H1 (cell line): Measurements from ENCODE around the gene CLEC18C.
"Not testable (repeated sequence)": the region's sequence is repeated elsewhere in the genome, so short reads cannot be mapped to it uniquely, and the experiment has no call there.

Experiments used
- BACH1 ChIP-seq: IDR thresholded peaks from 2 replicates; pipeline ENCODE4 v1.6.1; 2012; ENCODE audit warnings: low read length, improper control_type of control experiment
- CEBPB ChIP-seq: IDR thresholded peaks from 2 replicates; pipeline ENCODE4 v1.6.1; 2012; ENCODE audit warnings: low read depth, low read length
- EP300 ChIP-seq, 2 experiments: IDR thresholded peaks; 1 replicate in 1 of 2; 2 replicates in 1 of 2; pipeline ENCODE4 v1.6.1; 2011 to 2012; ENCODE audit warnings: low read depth in 2 of 2, low read length in 2 of 2, mild to moderate bottlenecking in 2 of 2, borderline replicate concordance in 1 of 2, inconsistent platforms in 1 of 2, moderate library complexity in 1 of 2
- KDM5A ChIP-seq: fragments of 200-600 bp; IDR thresholded peaks from 2 replicates; pipeline ENCODE4 v1.7.1; 2012; ENCODE audit warnings: mild to moderate bottlenecking, low read length, inconsistent platforms, mixed read lengths
- POLR2A ChIP-seq, 2 experiments: IDR thresholded peaks; 1 replicate in 1 of 2; 2 replicates in 1 of 2; pipeline ENCODE4 v1.6.1; 2011; ENCODE audit warnings: low read depth in 2 of 2, low read length in 2 of 2, mild to moderate bottlenecking in 2 of 2; ENCODE audit errors: control extremely low read depth in 1 of 2
- POLR2AphosphoS5 ChIP-seq: IDR thresholded peaks from 2 replicates; pipeline ENCODE4 v1.6.1; 2011; ENCODE audit warnings: low read depth, low read length
- POU5F1 ChIP-seq: IDR thresholded peaks from 2 replicates; pipeline ENCODE4 v1.6.1; 2011; ENCODE audit warnings: low read depth, mild to moderate bottlenecking, low read length, moderate library complexity
- RAD21 ChIP-seq, 2 experiments: IDR thresholded peaks in 1 of 2; conservative IDR thresholded peaks in 1 of 2; 2 replicates each; pipeline ENCODE4 v1.6.1; 2011; ENCODE audit warnings: low read depth in 2 of 2, low read length in 2 of 2, improper control_type of control experiment in 1 of 2, inconsistent platforms in 1 of 2, mild to moderate bottlenecking in 1 of 2, moderate library complexity in 1 of 2
- RBBP5 ChIP-seq: IDR thresholded peaks from 2 replicates; pipeline ENCODE4 v1.7.1; 2012; ENCODE audit warnings: low read depth, mild to moderate bottlenecking, inconsistent platforms, low read length, moderate library complexity, borderline replicate concordance
- ZNF274 ChIP-seq: IDR thresholded peaks from 2 replicates; pipeline ENCODE4 v1.7.0; 2012; ENCODE audit warnings: low read length, borderline replicate concordance; ENCODE audit errors: extremely low read depth
- TF ChIP-seq, protein P1 (sequence below), 3 experiments: IDR thresholded peaks; 1 replicate in 2 of 3; 2 replicates in 1 of 3; pipeline versions ENCODE4 v1.5.1 to v1.6.1; 2011; ENCODE audit warnings: low read length in 3 of 3, mild to moderate bottlenecking in 3 of 3, inconsistent platforms in 2 of 3, low read depth in 1 of 3, moderate library complexity in 1 of 3; ENCODE audit not compliant: insufficient read depth in 1 of 3; ENCODE audit errors: control extremely low read depth in 1 of 3

DNA sequence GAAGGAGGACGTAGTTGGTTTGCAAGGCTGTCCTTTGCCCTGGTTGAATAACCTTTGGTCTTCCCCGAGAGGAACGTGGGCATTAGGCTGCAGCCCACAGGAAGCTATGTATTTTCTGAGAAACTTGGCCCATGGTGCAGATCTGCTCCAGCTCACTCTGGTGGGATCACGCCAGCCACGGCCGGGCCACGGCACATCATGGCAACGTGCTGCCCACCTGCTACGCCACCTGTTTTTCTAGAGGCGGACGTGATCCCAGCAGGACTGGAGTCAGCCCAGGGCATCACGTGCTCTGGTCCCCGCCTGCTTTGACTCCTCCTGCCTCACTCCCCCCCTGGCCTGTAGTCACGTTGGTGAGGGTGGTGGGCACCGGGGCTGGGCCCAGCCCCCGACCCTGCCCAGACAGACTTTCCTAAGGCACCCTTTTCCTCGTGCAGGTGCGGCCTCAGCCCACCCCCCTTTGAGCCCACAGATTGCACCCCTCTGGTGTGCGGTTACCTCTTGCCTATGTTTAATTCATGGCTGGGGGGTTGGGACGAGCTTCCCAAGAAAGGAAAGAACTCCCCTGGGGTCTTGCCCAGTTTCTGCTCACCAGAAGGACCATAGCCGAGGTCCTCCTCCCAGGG, at the start of gene CLEC18C:
- TF ChIP-seq, protein P1, sequence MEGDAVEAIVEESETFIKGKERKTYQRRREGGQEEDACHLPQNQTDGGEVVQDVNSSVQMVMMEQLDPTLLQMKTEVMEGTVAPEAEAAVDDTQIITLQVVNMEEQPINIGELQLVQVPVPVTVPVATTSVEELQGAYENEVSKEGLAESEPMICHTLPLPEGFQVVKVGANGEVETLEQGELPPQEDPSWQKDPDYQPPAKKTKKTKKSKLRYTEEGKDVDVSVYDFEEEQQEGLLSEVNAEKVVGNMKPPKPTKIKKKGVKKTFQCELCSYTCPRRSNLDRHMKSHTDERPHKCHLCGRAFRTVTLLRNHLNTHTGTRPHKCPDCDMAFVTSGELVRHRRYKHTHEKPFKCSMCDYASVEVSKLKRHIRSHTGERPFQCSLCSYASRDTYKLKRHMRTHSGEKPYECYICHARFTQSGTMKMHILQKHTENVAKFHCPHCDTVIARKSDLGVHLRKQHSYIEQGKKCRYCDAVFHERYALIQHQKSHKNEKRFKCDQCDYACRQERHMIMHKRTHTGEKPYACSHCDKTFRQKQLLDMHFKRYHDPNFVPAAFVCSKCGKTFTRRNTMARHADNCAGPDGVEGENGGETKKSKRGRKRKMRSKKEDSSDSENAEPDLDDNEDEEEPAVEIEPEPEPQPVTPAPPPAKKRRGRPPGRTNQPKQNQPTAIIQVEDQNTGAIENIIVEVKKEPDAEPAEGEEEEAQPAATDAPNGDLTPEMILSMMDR (IDR thresholded peaks at IDR 0.05; ENCODE audit: control extremely low read depth in 1 of 3, insufficient read depth in 1 of 3, low read depth in 1 of 3, low read length in 3 of 3), result not testable (repeated sequence)
- TF ChIP-seq POU5F1; POLR2A (IDR thresholded peaks at IDR 0.05; ENCODE audit: control extremely low read depth in 1 of 2, low read depth in 2 of 2, low read length in 2 of 2); EP300 (IDR thresholded peaks at IDR 0.05; ENCODE audit: borderline replicate concordance in 1 of 2, low read depth in 2 of 2, low read length in 2 of 2); BACH1; ZNF274; POLR2AphosphoS5; RBBP5; CEBPB; KDM5A; RAD21 (IDR thresholded peaks at IDR 0.05 in 1 of 2, conservative IDR thresholded peaks at IDR 0.05 in 1 of 2; ENCODE audit: low read depth in 2 of 2, low read length in 2 of 2): not testable (repeated sequence)
